T-helper 2 cell treated with Interferon-gamma antibody and Interleukin-4, amounts not matched to agents 100 ng/mL and 5 ng/mL, for 36 hours (primary cell): ENCODE results near the gene DNAJB5. TPM values are rescaled to one million over a fixed set of nuclear protein-coding genes. Genes with fewer than 3 reads are reported as not detected.

Experiments used
- intact Hi-C: fragments of 100-400 bp; cut with micrococcal nuclease; formaldehyde crosslinking; loops from one replicate; pipeline ENCODE4 v1.15.1; 2023
- total RNA-seq: library from RNA; stranded (reverse); gene quantifications from 2 replicates; pipeline ENCODE4 v1.2.3, GENCODE V29; 2022

Gene DNAJB5
- total RNA-seq, 1 donor from 2014 or later, result 4.2 TPM

DNA sequence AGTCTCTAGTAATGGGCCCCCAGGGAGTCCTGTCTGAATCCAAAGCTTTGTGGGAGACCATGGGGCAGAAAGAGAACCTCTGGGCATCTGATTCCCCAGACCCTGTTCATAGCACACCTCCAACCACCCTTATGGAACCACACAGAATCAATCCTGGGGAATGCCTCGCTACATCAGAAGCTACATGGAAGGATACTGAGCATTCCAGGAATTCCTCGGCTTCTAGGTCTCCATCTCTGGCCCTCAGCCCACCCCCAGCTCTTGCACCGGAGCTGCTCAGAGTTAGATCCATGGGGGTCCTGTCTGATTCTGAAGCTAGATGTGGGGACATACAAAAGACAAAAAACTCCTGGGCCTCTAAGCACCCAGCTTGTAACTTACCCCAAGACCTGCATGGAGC is 54.5 kb downstream of the DNAJB5 start:
- intact Hi-C loops, result loop anchor here (1.0 kb wide), 1 partner anchor 10 kb away; no protein-coding TSS in a partner anchor

Other genes starting within 250 kb of the DNAJB5 start
- gene PHF24, start 31.5 kb upstream of the DNAJB5 start, total RNA-seq, result not detected in 2 replicates
- 248 and 255 TPM in 2 replicates for gene VCP, start 82.9 kb downstream of the DNAJB5 start, total RNA-seq
- 112 and 118 TPM in 2 replicates for gene FANCG, start 90.2 kb downstream of the DNAJB5 start, total RNA-seq
- gene PIGO, start 106.8 kb downstream of the DNAJB5 start, total RNA-seq, result 26.4 and 33.4 TPM in 2 replicates
- gene STOML2, start 113.4 kb downstream of the DNAJB5 start, total RNA-seq, result 139 and 143 TPM in 2 replicates
- gene ATOSB, start 126.1 kb downstream of the DNAJB5 start, total RNA-seq, result 14.0 and 14.4 TPM in 2 replicates
- 0.27 and 0.84 TPM in 2 replicates for gene UNC13B, start 172.3 kb downstream of the DNAJB5 start, total RNA-seq